Progenitor cell of endocrine pancreas (in vitro differentiated cells): ENCODE data around the gene KNDC1. TPM values are rescaled to one million over a fixed set of nuclear protein-coding genes. Genes with fewer than 3 reads are reported as not detected.

Experiments
- DNase-seq: peaks from one replicate; pipeline ENCODE4 v3.0.0; 2021; ENCODE audit warnings: low spot score; ENCODE audit not compliant: unreplicated experiment
- H3K27ac Mint-ChIP-seq: 2 replicates; pipeline ENCODE4 v1.8.0; 2021; ENCODE audit warnings: mild to moderate bottlenecking, moderate library complexity, mixed read lengths
- H3K27me3 Mint-ChIP-seq: 2 replicates; pipeline ENCODE4 v1.8.0; 2021; ENCODE audit warnings: mixed read lengths
- H3K36me3 Mint-ChIP-seq: 2 replicates; pipeline ENCODE4 v1.8.0; 2022; ENCODE audit warnings: mixed read lengths; ENCODE audit not compliant: insufficient read depth
- H3K4me1 Mint-ChIP-seq: 2 replicates; pipeline ENCODE4 v1.8.0; 2021; ENCODE audit warnings: low read depth, mixed read lengths
- H3K4me3 Mint-ChIP-seq: 2 replicates; pipeline ENCODE4 v1.8.0; 2021; ENCODE audit warnings: low read depth, mild to moderate bottlenecking, moderate library complexity, mixed read lengths
- H3K9me3 Mint-ChIP-seq: 2 replicates; pipeline ENCODE4 v1.8.0; 2021; ENCODE audit warnings: low read depth, mixed read lengths
- CTCF ChIP-seq: fragments of 200-600 bp; sonication (generic); IDR thresholded peaks from one replicate; pipeline ENCODE4 v1.5.0; 2021; ENCODE audit warnings: antibody characterized with exemption, mild to moderate bottlenecking; ENCODE audit not compliant: unreplicated experiment
- total RNA-seq: library from RNA; stranded (reverse); gene quantifications from 2 replicates; pipeline ENCODE4 v1.2.1, GENCODE V29; 2021

The KNDC1 gene
- total RNA-seq, 1 donor from 2014 or later = 14.2 TPM

- TF ChIP-seq CTCF = no peak
- peaks cover 5% of the 10 kb centered on the region for H3K36me3 Mint-ChIP-seq
- H3K9me3 Mint-ChIP-seq = peaks cover 19% of the 10 kb centered on the region
- H3K27me3 Mint-ChIP-seq = no peaks in the 10 kb centered on the region
- H3K4me3 Mint-ChIP-seq = no peak overlapping the region
- no peaks in the 10 kb centered on the region for H3K4me1 Mint-ChIP-seq
- DNase-seq = no peak
- no peak overlapping the region for H3K27ac Mint-ChIP-seq
These were observed 17.6 kb downstream of the KNDC1 start for GRCh38 chr10:133177380-133178157.

GRCh38 chr10:133178357-133179127, 18.5 kb downstream of the KNDC1 start:
- DNase-seq = no peak
- Mint-ChIP-seq H3K4me1 (no peaks in the 10 kb centered on the region), H3K4me3 (no peak overlapping the region), H3K36me3 (peaks cover 1% of the 10 kb centered on the region), H3K9me3 (peaks cover 13% of the 10 kb centered on the region), H3K27ac (no peak overlapping the region), H3K27me3 (no peaks in the 10 kb centered on the region)
- TF ChIP-seq CTCF = no peak

GRCh38 chr10:133179128-133179520, 19.1 kb downstream of the KNDC1 start:
- no peaks in the 10 kb centered on the region for H3K4me1 Mint-ChIP-seq
- peaks cover 1% of the 10 kb centered on the region for H3K36me3 Mint-ChIP-seq
- no peaks in the 10 kb centered on the region for H3K27me3 Mint-ChIP-seq
- TF ChIP-seq CTCF = no peak
- H3K9me3 Mint-ChIP-seq = peaks cover 13% of the 10 kb centered on the region
- no peak overlapping the region for H3K4me3 Mint-ChIP-seq
- H3K27ac Mint-ChIP-seq = no peak overlapping the region
- DNase-seq = no peak

- peaks cover 10% of the 10 kb centered on the region for H3K9me3 Mint-ChIP-seq
- no peak for TF ChIP-seq CTCF
- no peak for DNase-seq
- no peak overlapping the region for H3K4me3 Mint-ChIP-seq
- no peaks in the 10 kb centered on the region for H3K27me3 Mint-ChIP-seq
- no peak overlapping the region for H3K27ac Mint-ChIP-seq
- peaks cover 5% of the 10 kb centered on the region for H3K36me3 Mint-ChIP-seq
- no peaks in the 10 kb centered on the region for H3K4me1 Mint-ChIP-seq
These were observed 19.6 kb downstream of the KNDC1 start for GRCh38 chr10:133179651-133180050.

- TF ChIP-seq CTCF = no peak
- no peak for DNase-seq
- Mint-ChIP-seq H3K4me3 (no peak overlapping the region), H3K27ac (no peak overlapping the region), H3K9me3 (peaks cover 9% of the 10 kb centered on the region), H3K36me3 (peaks cover 5% of the 10 kb centered on the region), H3K4me1 (no peaks in the 10 kb centered on the region), H3K27me3 (no peaks in the 10 kb centered on the region)
These were observed 20.4 kb downstream of the KNDC1 start for GRCh38 chr10:133180192-133180964.
